NCI-H146 treated with DMSO at 0.1 percent for 48 hours (cell line): ENCODE data around the gene AOX1.
"Not testable (repeated sequence)": the region's sequence is repeated elsewhere in the genome, so short reads cannot be mapped to it uniquely, and the experiment has no call there.

Experiments used
- DNase-seq: peaks from one replicate; lab custom pipeline; 2025; ENCODE audit not compliant: unreplicated experiment; lab: John Stamatoyannopoulos, UW

Gene AOX1

GRCh38 chr2:200698217-200698616 lies 112.4 kb downstream of the AOX1 start:
- no peak for DNase-seq

- no peak for DNase-seq
Measured at GRCh38 chr2:200699310-200699709, 113.5 kb downstream of the AOX1 start.

GRCh38 chr2:200700856-200701255 lies 115.0 kb downstream of the AOX1 start:
- no peak for DNase-seq

GRCh38 chr2:200702044-200702443 lies 116.2 kb downstream of the AOX1 start:
- DNase-seq, result no peak

GRCh38 chr2:200702646-200703118 lies 116.9 kb downstream of the AOX1 start:
- no peak for DNase-seq

GRCh38 chr2:200703127-200703925 lies 117.5 kb downstream of the AOX1 start:
- DNase-seq, result no peak

GRCh38 chr2:200703926-200704637 lies 118.3 kb downstream of the AOX1 start:
- no peak for DNase-seq

GRCh38 chr2:200705305-200706041 lies 119.7 kb downstream of the AOX1 start:
- DNase-seq, result no peak

GRCh38 chr2:200708943-200709342 lies 123.1 kb downstream of the AOX1 start:
- DNase-seq, result no peak

- peak; percentile 69 for DNase-seq
Measured at GRCh38 chr2:200713003-200713703, 127.3 kb downstream of the AOX1 start.

GRCh38 chr2:200713704-200714064 lies 127.9 kb downstream of the AOX1 start:
- no peak for DNase-seq

GRCh38 chr2:200715014-200715413 lies 129.2 kb downstream of the AOX1 start:
- not testable (repeated sequence) for DNase-seq

- no peak for DNase-seq
Measured at GRCh38 chr2:200716386-200716785, 130.6 kb downstream of the AOX1 start.
